SK-N-SH (cell line): Measurements from ENCODE around the gene RBM18.

Source experiments
- EP300 ChIP-seq, 2 experiments: IDR thresholded peaks; 2 replicates each; pipeline versions ENCODE4 v1.4.0 to v1.6.1; 2012; ENCODE audit warnings: borderline replicate concordance in 1 of 2, low read depth in 1 of 2, low read length in 1 of 2
- EZH2phosphoT487 ChIP-seq: fragments of 200-600 bp; sonication (generic); IDR thresholded peaks from 2 replicates; pipeline ENCODE4 v1.6.1; 2017; ENCODE audit warnings: low read depth, mixed run types, mild to moderate bottlenecking, antibody characterized with exemption, moderate library complexity, borderline replicate concordance
- GABPA ChIP-seq: IDR thresholded peaks from 2 replicates; pipeline ENCODE4 v1.4.0; 2012; ENCODE audit warnings: low read depth, mild to moderate bottlenecking
- GATA2 ChIP-seq: sonication (generic); formaldehyde crosslinking; IDR thresholded peaks from 2 replicates; pipeline ENCODE4 v1.5.0; 2020; ENCODE audit warnings: mild to moderate bottlenecking, missing genetic modification reagents
- NFIC ChIP-seq: IDR thresholded peaks from 2 replicates; pipeline ENCODE4 v1.4.0; 2012; ENCODE audit warnings: borderline replicate concordance
- POLR2AphosphoS5 ChIP-seq: IDR thresholded peaks from 2 replicates; pipeline ENCODE4 v1.6.1; 2012; ENCODE audit warnings: low read depth, low read length
- RFX5 ChIP-seq: IDR thresholded peaks from 2 replicates; pipeline ENCODE4 v1.6.1; 2012; ENCODE audit warnings: mild to moderate bottlenecking, improper control_type of control experiment, low read length
- SIN3A ChIP-seq: IDR thresholded peaks from 2 replicates; pipeline ENCODE4 v1.6.1; 2012; ENCODE audit warnings: low read depth, mild to moderate bottlenecking, low read length, moderate library complexity, borderline replicate concordance
- SMC3 ChIP-seq: IDR thresholded peaks from 2 replicates; pipeline ENCODE4 v1.6.1; 2012; ENCODE audit warnings: low read depth, low read length, improper control_type of control experiment
- TAF1 ChIP-seq: IDR thresholded peaks from 2 replicates; pipeline ENCODE4 v1.6.1; 2012; ENCODE audit warnings: low read depth, mild to moderate bottlenecking, low read length, moderate library complexity, borderline replicate concordance
- TEAD4 ChIP-seq: IDR thresholded peaks from 2 replicates; pipeline ENCODE4 v1.4.0; 2012; ENCODE audit warnings: mild to moderate bottlenecking, borderline replicate concordance; ENCODE audit not compliant: insufficient read depth
- YY1 ChIP-seq: IDR thresholded peaks from 2 replicates; pipeline ENCODE4 v1.4.0; 2012; ENCODE audit warnings: low read depth, mild to moderate bottlenecking
- TF ChIP-seq, protein P1 (sequence below): fragments of 200-600 bp; sonication (generic); IDR thresholded peaks from 2 replicates; pipeline ENCODE4 v1.6.1; 2017; ENCODE audit warnings: antibody characterized with exemption, mild to moderate bottlenecking, moderate library complexity
- TF ChIP-seq, protein P2 (sequence below): IDR thresholded peaks from 2 replicates; pipeline ENCODE4 v1.4.0; 2012; ENCODE audit warnings: low read depth, borderline replicate concordance

DNA sequence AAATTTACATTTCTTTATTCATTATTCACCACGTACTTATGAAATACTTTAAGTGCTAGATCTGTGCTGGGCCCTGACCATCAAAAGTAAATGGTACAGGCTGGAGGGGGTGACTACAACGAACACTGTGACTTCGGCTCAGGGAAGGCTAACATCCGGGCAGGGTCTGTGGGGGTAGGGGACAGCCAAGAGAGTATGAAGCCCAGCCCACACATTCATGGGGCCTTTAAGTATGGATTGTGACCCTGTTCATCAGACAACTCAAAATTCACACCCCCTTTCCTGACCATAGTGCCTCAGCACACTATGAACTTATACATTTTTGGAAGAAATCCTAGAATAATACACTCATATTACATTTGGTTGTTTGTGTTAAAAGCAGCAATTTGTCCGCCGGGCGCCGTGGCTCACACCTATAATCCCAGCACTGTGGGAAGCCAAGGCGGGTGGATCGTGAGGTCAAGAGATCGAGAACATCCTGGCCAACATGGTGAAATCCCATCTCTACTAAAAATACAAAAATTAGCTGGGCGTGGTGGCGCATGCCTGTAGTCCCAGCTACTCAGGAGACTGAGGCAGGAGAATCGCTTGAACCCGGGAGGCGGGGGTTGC, 71.6 kb downstream of the RBM18 start:
- no peak for TF ChIP-seq YY1
- TF ChIP-seq, protein P1, sequence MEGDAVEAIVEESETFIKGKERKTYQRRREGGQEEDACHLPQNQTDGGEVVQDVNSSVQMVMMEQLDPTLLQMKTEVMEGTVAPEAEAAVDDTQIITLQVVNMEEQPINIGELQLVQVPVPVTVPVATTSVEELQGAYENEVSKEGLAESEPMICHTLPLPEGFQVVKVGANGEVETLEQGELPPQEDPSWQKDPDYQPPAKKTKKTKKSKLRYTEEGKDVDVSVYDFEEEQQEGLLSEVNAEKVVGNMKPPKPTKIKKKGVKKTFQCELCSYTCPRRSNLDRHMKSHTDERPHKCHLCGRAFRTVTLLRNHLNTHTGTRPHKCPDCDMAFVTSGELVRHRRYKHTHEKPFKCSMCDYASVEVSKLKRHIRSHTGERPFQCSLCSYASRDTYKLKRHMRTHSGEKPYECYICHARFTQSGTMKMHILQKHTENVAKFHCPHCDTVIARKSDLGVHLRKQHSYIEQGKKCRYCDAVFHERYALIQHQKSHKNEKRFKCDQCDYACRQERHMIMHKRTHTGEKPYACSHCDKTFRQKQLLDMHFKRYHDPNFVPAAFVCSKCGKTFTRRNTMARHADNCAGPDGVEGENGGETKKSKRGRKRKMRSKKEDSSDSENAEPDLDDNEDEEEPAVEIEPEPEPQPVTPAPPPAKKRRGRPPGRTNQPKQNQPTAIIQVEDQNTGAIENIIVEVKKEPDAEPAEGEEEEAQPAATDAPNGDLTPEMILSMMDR, result no peak
- no peak for TF ChIP-seq SMC3
- TF ChIP-seq GATA2 (CRISPR knock-in tag), result no peak
- no peak for TF ChIP-seq EZH2phosphoT487
- no peak for TF ChIP-seq TAF1
- TF ChIP-seq, protein P2, sequence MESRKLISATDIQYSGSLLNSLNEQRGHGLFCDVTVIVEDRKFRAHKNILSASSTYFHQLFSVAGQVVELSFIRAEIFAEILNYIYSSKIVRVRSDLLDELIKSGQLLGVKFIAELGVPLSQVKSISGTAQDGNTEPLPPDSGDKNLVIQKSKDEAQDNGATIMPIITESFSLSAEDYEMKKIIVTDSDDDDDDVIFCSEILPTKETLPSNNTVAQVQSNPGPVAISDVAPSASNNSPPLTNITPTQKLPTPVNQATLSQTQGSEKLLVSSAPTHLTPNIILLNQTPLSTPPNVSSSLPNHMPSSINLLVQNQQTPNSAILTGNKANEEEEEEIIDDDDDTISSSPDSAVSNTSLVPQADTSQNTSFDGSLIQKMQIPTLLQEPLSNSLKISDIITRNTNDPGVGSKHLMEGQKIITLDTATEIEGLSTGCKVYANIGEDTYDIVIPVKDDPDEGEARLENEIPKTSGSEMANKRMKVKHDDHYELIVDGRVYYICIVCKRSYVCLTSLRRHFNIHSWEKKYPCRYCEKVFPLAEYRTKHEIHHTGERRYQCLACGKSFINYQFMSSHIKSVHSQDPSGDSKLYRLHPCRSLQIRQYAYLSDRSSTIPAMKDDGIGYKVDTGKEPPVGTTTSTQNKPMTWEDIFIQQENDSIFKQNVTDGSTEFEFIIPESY, result no peak
- no peak for TF ChIP-seq GABPA
- TF ChIP-seq EP300 (IDR thresholded peaks at IDR 0.05; ENCODE audit: borderline replicate concordance in 1 of 2, low read depth in 1 of 2, low read length in 1 of 2), result no peak
- TF ChIP-seq NFIC, result no peak
- no peak for TF ChIP-seq RFX5
- no peak for TF ChIP-seq SIN3A
- no peak for TF ChIP-seq POLR2AphosphoS5
- no peak for TF ChIP-seq TEAD4
